Stimulated activated CD8-positive, alpha-beta memory T cell treated with anti-CD3 and anti-CD28 coated beads, Interleukin-7, amount 100 ng/mL, for 1 hour (primary cell): ENCODE measurements around the gene SAMD7.

ENCODE experiments used
- DNase-seq, 2 donors: peaks; one replicate each; pipeline ENCODE4 v3.0.0-alpha.2; 2020; ENCODE audit warnings: low read depth in 2 of 2

Gene SAMD7, protein sequence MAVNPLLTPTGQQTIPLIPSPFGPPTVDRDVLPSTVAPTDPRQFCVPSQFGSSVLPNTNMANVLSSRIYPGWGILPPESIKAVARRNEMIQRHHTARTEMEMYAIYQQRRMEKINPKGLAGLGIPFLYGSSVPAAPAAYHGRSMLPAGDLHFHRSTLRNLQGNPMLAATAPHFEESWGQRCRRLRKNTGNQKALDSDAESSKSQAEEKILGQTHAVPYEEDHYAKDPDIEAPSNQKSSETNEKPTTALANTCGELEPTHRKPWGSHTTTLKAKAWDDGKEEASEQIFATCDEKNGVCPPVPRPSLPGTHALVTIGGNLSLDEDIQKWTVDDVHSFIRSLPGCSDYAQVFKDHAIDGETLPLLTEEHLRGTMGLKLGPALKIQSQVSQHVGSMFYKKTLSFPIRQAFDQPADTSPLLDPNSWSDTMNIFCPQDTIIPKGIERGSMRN

DNA sequence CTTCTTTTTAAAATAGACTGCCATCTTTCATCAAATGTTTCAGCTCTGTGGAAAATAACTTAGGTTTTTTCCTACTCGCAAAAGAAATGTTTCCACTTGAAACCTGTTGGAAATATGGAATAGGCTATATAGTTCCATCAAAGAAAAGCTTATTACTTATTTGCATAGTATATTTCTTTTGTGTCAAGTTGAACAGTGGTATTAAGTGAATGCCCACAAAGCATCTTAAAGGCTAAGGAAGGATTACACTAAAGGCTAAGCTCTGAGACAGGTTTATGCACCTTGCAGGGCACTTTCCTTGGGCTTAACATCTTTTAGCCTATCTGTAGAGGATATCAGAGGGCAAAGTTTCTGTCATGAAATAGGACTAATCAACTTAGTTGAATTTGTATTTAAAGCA, at the start of gene SAMD7:
Gene SAMD7, plus strand, starts transcription at position 301 of the 400 bp plus-strand sequence. CDS start 7,927 bp downstream, outside the sequence.
- no peak for DNase-seq

DNA sequence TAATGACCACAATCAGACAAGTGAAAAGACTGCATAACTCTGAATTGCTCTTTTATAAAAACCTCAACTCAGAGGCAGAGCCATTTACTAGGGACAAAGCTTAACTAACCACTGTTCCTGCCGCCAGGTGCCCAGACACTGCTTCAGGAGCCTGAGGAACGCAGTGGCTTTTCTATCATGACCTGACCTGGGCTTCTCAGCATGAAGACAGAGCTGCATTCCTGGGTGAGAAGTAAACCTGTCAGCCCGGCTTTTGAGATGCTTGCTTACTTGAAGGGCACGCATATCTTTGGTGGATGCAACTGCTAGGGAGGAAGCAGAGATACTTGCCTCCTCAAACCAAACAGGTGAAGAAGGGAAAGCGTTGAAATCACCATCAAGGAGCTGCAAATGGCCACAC, 49.5 kb upstream of the SAMD7 start:
- DNase-seq, result no peak

DNA sequence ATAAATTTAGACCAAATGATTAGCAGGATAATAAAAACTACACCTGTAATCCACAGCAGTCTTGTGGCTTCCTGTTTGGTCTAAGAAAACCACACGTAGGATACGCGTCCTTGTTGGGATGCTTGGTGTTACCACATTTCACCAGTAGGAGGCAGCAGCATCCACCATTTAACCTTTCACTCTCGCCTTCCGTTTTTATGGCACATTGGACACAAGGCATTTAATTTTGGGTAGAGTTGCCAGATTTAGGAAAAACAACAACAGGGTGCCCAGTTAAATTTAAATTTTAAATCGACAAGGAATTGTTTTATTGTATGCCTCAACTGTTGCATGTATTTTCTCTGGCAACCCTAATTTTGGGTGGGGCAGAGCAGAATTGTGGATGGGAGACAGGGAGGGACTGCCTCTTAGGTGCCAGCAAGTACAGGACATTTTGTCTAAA, 47.9 kb upstream of the SAMD7 start:
- DNase-seq, result peak; percentile 18 to 27

DNA sequence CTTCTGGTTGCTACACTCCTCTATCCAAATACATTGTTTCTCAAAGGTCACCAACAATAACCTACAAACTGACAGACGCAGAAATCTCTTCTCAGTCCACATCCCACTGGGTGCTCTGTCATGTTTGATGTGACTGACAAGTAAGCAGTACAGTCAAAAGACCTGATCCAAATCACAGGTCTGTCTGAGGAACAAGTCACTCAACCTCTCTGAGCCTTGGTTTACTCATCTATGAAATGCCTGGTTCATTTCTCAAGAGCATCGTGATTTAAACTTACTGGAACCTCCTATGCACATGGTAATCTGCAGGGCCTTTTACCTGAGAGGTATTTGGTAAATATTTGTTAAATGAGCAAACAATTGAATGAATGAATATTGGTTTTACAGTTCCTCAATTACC, 47.1 kb upstream of the SAMD7 start:
- no peak for DNase-seq

DNA sequence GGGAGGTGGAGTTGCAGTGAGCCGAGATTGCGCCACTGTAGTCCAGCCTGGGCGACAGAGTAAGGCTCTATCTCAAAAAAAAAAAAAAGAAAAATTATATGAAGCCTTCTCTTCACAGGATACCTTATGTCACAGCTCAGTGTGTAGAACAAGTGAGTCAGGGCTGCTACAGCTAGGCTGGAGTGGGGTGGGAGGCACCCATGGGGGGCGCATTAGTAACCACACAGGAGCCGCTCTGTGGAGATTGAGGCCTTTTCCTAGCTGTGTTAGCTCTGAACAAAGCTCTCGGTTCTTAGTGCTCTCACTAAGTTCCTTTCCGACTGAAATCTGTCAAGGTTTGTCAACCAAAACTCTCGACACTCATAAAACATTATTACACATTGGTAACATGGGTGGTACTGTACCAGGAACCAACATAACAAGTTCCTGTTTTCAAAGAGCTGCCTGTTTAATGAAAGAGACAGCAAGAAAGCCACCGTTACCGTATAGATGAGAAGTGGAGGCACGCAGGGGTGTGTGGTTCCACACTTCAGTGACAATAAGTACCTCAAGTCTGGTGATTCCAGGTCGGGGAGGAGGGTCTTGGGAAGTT, 46.1 kb upstream of the SAMD7 start:
- no peak for DNase-seq

DNA sequence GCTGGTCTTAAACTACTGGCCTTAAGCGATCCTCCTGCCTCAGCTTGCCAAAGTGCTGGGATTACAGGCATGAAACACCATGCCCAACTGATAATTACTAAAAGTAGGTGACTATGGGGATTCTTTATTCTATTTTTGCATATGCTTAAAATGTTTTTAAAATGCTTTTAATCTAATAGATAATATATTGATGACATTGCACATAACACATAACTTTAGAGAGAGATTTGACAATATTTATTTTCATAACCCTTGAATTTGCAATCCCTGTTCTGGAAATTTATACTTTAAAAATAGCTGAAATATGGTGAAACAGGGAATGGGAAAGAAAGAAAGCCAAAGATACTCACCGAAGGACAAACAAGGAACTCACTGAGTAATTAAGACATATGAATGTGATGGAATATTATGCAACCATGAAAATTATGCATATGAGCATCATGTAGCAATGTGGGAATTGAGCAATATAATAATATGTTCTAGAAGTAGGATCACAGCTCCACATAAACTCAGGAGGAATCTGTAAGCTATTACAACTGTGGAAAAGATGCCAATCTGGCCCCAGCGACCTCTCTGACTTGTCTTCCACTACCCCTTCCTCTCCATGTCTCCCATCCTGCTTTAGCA, 43.7 kb upstream of the SAMD7 start:
- no peak for DNase-seq

DNA sequence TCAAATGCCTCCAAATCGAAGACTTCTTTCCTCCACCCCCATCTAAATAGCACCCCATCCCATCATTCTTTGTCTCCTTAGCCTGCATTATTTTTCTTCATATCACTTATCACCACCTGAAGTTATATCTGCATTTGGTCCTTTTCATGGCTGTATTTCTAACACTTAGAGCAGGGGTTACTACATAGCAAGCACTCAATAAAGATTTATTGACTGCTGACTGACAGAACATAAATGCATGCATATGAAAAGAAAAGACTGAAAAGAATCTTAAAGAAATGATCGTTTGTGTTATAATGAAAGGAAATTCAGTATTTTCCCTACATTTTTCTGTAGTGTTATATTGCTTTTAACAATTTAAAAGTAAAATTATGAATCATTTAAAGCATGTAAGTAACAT, 43.0 kb upstream of the SAMD7 start:
- no peak for DNase-seq

DNA sequence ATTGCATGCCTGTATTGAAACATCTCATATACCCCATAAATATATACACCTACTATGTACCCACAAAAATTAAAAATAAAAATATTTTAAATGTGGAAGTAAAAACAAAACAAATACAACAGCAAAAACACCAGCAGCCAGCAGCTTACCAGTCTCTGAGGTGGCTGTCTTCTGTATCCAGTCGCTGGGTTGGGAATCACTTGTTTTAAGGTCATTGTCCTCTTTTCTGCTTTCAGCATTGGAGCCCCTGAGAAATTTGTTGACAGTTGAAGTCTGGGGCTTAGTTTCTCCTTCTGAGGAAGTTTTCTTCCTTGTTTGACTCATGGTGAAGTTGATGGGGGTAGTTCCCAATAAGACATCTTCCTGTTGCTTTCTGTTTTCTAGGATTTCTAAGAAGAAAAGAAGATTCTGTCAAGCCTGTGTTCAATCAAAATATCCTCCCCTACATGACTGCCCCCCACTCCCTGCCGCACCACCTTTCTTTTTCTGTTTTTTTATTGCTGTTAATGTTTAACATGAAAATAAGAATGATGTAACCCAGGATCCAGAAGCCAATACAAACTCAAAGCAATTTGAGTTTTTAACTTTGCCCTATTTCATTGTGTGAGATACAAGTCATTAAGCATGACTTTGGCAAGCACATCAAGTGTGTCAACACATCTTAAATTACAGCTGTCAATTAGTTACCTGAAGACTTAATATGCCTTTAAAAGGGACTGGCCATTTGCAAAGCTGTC, 41.7 kb upstream of the SAMD7 start, which contains the start of gene LRRC31:
Gene LRRC31, minus strand, starts transcription at position 452 of the 737 bp plus-strand sequence. Its CDS starts 128 bp downstream, at position 324.
- DNase-seq, result no peak

DNA sequence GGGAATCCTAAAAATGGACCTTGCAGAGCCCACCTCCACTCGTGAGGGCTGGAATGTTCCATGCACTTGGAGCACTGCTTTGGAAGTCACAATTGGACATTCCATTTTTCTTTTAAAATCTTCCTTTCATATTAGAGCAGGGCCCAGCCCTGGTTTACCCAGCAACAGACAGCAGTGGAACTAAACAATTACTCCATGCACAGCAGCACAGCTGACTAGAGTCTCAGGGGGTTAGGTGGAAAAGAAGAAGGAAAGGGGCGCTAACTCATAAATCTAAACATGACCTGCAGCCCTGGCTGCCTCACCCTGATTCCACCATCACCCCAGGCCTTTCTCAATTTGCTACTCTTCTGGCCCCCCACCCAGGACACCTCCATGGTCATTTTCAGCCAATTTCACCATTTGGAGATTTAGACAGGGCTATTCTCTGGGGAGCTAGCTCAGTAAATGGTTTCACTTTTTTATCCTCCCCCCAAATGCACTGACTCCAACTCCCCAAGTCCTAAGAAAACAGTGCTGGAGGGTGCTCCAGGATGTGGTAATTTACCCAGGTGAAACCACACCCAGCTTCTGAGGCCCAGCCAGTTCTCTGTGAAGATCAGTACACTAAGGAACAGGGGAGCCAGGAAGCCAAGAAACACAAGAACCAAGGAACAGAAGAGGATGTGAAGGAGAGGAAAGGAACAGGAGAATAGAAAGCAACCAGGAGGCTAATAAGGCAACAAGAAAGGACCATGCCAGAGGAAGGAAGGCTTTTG, 40.1 kb upstream of the SAMD7 start:
- no peak for DNase-seq

DNA sequence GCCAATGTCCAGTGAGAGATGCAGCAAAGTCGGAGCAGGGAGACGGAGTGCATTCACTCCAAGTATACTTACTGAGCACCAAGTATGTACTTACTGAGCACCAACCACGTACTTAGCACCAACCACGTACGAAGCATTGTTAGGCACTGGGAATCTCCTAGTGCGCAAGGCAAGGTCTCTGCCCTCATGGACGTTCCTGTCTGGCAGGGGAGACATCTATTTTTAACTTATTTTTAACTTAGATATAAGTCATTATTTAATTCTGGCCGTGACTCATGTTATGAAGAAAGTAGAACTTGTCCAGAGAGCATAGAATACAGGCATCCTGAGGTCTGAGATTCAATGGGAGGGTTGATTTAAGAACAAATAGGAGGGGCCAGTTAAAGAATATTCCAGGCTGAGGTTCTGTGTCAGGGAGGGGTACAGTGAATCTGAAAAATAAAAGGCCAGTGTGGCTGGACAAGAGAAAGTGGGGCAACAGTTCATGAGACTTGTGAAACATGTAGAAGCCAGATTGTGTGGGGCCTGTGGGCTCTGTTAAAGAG, 32.3 kb upstream of the SAMD7 start:
- no peak for DNase-seq

DNA sequence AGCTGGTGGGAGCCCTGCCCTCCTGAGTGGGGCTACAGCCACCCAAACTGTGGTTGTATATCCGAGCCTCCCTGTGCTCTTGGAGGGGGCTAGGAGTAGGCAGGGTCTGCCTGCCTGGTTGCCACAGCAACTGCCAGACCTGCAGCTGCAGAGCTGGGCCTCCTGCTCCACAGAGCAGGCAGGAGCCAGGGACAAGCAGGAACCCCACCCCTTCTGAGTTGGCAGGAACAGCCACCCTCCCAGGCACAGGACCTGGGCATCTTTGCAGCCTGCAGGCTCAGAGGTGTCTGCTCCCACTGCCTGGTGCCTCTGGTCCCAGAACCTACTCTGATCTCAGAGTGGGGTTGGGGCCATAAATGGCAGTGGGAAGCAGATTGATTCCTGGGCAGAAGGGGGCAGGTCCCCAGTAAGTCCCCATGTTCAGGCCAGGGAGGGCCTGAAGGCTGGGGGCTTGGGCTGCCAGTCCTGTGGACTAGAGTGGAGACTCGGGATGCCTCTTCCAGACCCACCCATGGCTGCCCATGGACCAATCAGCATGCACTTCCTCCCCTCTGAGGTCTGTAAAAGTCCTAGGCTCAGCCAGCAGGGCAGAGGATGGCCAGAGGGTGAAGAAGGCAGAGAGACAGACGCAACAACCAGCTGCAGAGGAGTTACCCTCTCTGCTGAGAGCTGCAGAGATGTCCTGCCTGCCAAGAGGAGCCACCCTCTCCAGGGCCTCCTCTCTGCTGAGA, 31.4 kb upstream of the SAMD7 start:
- no peak for DNase-seq

DNA sequence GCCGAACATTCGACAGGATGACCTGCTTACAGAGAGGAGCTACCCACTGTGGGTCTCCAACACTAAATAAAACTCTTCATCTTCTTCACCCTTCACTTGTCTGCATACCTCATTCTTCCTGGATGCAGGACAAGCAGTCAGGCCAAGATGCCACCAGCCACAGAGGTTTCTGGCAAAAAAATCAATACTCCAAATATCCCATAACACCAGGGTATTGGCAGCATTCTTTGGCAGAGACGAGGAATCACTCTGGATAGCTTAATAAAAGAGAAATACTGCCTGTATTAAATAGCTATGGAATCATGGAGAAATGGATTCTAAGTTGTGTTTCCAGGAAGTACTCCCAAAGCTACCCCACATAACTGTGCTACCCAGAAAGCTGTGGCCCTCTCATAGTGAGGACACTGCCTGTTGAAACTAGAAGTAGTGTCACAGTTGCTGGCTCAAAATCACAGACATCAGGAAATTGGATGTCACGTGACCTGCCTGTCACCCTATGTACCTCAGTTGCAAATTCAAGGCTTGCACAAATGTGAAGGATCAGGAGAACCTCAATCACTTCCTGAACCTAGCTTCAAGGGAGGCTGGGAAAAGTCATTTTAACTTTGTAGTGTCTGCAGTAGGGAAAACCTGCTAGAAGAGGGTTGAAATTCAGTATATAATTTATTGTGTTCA, 30.7 kb upstream of the SAMD7 start:
- DNase-seq, result no peak

DNA sequence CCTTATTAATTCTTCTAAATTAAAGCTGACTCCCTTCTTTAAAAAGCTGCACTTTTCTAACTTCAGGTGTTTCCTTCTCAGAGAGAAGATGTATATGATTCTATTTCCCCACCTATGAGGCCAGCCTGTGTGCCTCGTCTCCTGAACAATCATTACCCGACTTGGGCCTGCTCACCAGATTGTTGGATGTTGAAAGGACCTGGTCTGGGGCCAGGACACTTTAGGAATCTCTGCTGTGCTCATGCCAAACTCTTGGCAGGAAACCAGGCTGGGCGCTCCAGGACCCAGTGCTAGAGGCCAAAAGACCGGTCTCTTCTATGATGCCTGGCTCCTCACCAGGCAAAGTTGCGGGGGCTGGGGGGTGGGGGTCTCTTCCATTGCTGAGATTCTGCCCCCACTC, 24.7 kb upstream of the SAMD7 start:
- no peak for DNase-seq

DNA sequence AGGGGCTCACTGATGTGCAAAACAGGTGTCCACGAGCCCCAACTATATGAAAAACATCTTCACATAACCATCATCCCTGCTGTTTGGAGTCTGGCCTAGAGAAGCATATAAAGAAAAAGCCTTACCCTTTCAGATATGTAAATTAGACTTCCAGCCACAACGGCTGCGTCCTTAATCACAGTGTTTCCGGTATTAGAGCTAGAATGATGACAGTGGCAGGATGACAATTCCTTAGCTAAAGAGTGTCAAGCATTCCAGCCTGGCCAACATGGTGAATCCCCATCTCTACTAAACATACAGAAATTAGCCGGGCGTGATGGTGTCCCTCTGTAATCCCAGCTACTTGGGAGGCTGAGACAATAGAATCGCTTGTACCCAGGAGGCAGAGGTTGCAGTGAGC, 19.5 kb upstream of the SAMD7 start:
- DNase-seq, result no peak

DNA sequence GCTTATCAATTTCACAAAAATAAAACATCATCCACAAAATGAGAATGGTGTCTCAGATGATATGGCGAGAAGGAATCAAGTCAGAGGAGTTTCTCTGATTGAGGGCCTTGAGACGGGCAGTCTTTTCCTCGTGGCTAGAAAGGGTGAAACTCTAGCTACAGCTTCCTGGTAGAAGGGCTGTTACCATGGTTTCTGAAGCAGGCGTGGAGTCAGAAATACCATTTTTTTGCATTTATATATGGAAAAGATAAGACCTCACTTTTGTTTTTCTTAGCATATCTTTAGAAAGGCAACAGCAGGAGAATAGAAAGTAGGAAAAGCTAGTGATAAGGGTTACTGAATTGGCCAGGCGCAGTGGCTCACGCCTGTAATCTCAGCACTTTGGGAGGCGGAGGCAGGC, 17.3 kb upstream of the SAMD7 start:
- no peak for DNase-seq

DNA sequence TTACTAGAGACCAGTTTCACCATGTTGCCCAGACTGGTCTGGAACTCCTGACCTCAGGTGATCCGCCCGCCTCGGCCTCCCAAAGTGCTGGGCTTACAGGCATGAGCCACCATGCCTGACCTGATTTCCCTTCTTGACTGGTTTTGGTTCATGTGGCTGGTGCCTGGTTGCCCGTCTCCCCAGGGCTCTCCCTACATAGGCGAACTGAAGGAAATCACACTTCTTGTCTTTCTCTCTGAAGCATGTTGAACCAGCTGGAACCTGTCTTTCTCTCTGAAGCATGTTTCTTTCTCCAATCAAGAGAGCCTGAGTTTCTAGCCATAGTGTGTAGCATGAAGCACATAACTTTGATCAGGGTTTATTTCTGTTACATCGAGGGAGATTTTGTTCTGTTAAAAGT, 16.3 kb upstream of the SAMD7 start:
- DNase-seq, result no peak

DNA sequence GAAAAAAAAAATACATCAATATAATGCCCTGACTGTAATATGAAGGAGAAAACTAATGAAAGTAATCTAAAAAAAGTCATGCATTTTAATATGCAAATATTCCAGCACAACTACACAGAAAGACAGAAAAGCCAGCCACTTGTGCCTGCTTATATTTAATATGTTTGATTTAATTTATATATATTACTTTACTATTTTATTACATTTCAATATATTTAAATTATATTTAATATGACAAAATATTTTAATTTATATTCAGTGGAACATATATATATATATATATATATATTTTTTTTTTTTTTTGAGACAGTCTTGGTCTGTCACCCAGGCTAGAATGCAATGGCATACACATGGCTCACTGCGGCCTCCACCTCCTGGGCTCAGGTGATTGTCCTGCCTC, 14.1 kb upstream of the SAMD7 start:
- no peak for DNase-seq

DNA sequence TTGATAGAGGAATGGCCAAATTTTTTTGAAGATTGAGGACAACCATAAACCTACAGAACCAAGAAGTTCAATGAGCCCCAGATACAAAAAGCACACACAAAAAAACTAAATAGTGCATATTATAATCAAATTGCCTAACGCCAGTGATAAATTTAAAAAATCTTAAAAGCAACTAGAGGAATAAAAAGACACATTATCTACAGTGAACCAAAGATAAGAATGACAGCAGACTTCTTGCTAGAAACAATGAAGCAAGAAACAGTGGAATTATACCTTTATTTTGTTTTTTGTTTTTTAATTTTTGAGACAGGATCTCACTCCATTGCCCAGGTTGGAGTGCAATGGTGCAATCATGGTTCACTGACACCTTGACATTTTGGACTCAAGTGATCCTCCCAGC, 9.9 kb upstream of the SAMD7 start:
- DNase-seq, result no peak

DNA sequence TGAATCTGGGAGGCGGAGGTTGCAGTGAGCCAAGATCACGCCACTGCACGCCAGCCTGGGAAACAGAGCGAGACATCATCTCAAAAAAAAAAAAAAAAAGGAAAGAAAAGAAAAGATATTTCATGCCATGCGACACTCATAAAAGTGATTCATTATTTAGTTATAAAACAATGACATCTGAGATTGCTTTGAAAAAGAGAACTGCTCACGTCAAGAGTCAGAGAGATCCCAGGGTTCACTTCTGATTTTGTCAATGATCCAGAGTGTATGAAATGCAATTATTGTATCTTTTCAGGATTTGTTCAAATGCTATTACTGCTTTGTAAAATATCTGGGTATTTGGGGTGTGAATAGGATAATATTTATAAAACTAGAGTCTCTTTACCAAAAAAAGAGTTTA, 6.0 kb upstream of the SAMD7 start:
- no peak for DNase-seq

DNA sequence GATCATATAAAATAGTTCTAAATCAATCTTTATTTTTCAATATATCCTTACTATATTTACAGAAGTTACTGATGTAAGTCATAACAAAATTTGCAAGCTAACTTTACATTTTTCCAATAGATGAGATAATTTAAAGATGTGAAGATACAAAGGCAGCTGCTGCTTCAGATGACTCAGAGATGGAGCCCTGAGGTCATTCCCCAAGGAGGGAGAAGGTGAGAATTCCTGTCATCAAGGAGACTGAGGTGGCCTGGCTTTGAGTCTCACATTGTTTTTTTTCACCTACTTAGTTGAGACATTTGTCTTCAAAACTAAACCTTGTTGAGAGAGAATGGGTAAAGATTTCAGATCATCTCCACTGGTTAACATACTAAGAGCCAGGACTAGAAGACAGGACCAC, 3.9 kb upstream of the SAMD7 start:
- DNase-seq, result no peak
